Hematopoietic multipotent progenitor cell treated with erythropoietin and hydrocortisone succinate and interleukin-3 and kit ligand, for 4 days (in vitro differentiated cells): ENCODE data around the gene PER2.
"Not testable (repeated sequence)": the region's sequence is repeated elsewhere in the genome, so short reads cannot be mapped to it uniquely, and the experiment has no call there.

Experiments used
- DNase-seq: peaks from one replicate; pipeline ENCODE4 v3.0.0-alpha.2; 2015

The PER2 gene

GRCh38 chr2:238287737-238288649 is at the start of gene PER2:
TSS of gene PER2 (minus strand) at chr2:238288610. CDS start at chr2:238277936, 10,674 bp downstream.
- peak; percentile 76 for DNase-seq

DNA sequence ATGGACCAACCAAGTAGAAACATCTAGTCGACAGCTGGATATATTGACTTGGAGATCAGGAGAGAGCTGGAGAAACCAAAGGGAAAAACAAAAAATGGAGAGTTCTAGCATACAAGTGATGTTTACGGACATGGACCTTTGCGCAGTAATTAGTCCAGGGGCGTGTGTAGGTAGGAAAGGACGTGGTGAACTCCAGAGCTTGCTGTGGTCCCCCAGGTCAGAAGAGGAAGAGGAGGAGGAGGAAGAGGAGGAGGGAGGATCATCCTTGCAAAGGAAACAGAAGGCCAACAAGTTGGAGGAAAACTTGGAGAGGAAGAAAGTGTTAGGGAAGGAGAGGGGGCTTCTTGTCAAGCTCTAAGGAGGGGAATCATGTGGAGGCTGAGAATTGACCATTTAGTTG is 49.4 kb upstream of the PER2 start:
- DNase-seq = no peak

- no peak for DNase-seq
These were observed 48.5 kb upstream of the PER2 start for GRCh38 chr2:238336793-238337444.

DNA sequence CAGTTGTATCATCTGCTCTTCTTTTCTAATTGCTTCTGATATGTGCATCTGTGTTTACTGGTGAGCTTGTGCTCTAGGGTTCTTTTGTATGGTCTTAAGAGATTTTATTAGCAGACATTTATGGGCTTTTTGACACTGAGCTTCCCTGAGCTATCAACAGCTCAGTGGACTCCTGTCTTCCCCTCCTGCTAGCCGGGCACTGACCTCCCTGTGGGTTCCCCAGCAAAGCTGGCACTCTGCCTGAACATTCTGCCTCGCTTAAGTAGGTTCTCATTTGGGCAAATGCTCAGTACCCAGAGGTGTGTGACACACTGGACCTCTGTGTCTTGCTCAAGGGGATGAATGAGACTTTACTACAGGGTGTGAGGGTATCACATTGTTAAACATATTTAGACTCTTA is 47.7 kb upstream of the PER2 start:
- DNase-seq = no peak

- not testable (repeated sequence) for DNase-seq
These were observed 47.2 kb upstream of the PER2 start for GRCh38 chr2:238335591-238335990.

GRCh38 chr2:238334885-238335284 is 46.5 kb upstream of the PER2 start:
- no peak for DNase-seq

DNA sequence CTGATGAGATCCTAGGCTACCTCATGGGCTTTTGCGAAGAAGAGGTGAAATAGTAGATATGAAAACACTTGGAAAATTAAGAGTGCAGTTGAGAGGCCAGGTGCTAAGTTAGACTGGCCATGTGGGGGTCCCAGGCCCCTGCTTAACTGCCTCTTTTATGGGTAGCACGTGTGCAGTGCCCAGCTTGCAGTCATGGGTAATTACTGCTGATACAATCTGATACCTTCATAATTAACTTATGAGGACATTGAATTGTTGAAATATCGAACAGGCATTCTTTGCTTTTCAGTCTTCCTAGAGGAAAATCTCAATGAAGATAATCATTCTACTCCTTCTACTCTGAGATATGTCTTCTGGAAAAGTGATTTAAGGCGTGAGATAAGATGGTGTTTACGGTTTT is 43.5 kb upstream of the PER2 start:
- DNase-seq = no peak

DNA sequence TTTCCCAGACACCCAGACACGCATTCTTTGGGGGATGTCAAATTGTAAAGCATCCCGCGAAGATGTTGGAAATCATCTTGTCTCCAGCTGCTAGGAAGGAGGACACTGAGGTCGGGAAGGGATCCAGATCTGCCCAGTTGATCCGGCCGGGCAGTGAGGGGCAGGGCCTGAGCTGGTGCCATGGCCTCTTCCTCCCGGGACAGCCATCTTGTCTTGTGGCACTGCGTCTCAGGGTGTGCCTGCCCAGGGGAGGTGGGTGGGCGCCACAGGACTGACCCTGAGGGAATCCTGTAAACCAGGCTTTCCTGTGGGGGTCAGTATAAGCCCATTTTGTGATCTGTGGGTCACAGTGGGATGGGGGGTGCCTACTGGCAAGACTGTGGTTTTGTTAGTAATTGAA is 42.0 kb upstream of the PER2 start:
- DNase-seq = no peak

- DNase-seq = no peak
These were observed 39.3 kb upstream of the PER2 start for GRCh38 chr2:238327751-238328150.

GRCh38 chr2:238326801-238327365 is 38.5 kb upstream of the PER2 start:
- no peak for DNase-seq

GRCh38 chr2:238325694-238326093 is 37.3 kb upstream of the PER2 start:
- DNase-seq = no peak

DNA sequence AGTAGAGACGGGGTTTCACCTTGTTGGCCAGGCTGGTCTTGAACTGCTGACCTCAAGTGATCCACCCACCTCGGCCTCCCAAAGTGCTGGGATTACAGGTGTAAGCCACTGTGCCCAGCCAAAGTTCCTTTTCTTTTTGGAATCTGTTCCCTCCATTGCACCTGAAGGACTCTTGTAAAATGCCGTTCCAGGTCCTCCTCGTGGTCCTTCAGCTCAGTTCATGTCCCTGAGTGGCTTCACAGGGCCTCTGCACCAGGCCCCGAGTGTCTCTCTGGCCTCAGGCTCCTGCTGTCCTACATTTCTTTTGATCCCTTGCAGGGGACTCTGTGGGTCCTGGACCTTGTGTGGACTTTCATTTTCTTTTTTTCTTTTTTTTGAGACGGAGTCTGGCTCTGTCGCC is 35.8 kb upstream of the PER2 start:
- DNase-seq = not testable (repeated sequence)

DNA sequence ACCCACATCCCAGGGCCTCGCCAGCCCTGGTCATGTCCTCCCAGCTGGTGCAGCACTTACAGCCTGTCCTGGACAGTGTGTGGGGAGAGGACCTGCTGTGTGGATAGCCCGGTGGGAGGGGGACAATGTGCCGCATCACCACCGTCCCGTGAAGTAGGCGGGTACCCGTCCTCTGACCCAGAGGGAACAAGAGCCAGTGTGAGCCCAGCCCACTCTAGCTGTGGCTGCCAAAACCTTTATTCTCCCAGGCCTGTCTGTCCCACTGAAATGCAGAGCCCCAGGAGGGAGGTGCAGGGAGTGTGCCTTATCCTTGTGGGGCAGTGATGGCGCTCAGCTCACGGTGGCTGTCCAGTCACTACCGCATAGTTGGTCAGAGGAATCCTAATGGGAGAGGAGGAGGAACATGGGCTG is 33.6 kb upstream of the PER2 start:
- no peak for DNase-seq

DNA sequence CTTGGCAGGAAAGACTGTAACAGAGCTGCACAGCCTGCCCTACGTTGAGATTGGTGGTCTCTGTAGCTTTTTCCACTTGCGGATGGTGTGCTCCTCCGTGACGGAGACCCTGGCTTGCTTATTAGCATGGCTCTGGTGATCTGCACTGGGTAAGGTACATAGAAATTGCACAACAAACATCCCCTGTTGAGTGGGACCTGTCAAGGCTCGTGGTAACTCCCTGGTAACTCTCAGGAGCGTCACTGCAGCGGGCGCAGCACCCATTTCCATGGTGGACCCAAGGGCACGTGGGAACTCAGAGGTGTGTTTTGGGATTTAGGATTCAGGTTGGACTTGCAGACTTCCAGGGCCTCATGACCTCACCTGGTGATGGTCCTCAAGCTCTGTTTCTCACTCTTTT is 33.1 kb upstream of the PER2 start:
- no peak for DNase-seq

GRCh38 chr2:238320648-238321281 is 32.4 kb upstream of the PER2 start:
- DNase-seq = peak; percentile 27

- DNase-seq = peak; percentile 91
These were observed 31.8 kb upstream of the PER2 start, which contains the start of gene TRAF3IP1 for GRCh38 chr2:238320246-238320647. TSS of gene TRAF3IP1 (plus strand) at chr2:238320518. CDS start at chr2:238320663, 145 bp downstream.

DNA sequence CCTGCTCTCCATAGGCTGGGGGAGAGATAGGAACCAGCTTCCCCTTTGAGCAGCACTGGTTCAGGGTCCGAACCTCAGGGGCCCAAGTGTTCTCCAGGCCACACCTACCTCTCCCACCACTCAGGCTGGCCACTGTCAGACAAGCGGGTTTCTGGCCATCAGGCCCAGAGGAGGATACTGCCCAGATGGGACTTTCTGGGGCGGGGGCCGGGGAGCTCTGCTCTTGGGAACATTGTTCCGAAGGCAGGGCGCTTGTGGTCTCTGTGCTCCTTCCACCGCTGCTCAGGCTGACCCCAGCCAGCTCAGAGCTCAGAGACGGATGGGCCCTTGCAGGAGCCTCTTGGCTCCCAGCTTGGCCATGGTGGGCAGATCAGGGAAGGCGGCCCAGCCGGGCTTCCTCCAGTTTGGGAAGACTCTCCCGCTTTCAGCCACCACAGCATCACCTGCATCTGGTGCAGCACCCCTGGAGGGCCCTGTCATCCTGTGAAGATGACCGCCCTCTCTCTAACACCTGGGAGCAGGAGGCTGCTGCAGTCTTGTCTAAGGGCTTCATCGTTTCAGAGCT is 26.7 kb upstream of the PER2 start:
- no peak for DNase-seq

DNA sequence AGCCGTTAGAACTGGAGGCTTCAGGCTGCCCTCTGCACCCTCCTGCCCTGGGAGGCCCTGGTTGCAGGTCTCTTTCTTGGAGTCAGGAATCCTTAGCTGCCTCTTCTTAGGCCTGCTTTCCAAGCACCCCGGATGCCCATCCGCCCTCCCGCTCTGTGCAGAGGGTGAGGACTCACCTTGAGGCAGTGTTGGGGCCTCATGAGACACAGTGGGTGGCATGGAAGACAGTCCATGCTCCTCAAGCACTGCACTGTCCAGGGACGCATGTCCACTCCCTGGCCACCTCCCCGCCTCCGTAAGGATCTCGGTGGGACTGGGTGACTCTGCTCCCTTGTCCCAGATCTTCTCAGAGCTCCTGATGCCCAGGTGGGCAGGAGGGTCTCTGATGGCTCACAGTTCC is 26.2 kb upstream of the PER2 start:
- DNase-seq = no peak

DNA sequence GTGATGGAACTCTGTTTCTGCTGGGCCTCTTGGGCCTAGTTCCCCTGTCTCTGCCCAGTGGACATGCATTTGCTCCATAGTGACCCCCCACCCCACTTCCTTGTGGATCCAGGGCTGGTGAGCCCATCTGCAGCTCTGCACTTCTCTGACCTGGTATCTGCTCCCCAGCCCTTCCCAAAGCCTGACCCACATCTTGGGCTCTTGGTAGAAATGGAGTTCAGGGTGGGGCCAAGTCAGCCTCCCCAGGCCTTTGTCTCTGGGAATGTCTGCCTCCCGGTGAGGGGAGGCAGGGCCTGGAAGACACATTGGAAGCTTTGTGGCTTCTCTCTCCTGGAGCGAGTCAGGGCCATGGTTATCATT is 25.6 kb upstream of the PER2 start:
- no peak for DNase-seq

- DNase-seq = no peak
These were observed 25.0 kb upstream of the PER2 start for GRCh38 chr2:238313289-238313990.

DNA sequence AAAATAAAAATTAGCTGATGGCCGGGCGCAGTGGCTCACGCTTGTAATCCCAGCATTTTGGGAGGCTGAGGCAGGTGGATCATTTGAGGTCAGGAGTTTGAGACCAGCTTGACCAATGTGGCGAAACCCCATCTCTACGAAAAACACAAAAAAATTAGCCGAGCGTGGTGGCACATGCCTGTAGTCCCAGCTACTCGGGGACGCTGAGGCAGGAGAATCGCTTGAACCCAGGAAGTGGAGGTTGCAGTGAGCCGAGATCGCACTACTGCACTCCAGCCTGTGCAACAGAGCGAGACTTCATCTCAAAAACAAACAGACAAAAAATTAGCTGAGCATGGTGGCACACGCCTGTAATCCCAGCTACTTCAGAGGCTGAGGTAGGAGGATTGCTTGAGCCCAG is 22.3 kb upstream of the PER2 start:
- not testable (repeated sequence) for DNase-seq

DNA sequence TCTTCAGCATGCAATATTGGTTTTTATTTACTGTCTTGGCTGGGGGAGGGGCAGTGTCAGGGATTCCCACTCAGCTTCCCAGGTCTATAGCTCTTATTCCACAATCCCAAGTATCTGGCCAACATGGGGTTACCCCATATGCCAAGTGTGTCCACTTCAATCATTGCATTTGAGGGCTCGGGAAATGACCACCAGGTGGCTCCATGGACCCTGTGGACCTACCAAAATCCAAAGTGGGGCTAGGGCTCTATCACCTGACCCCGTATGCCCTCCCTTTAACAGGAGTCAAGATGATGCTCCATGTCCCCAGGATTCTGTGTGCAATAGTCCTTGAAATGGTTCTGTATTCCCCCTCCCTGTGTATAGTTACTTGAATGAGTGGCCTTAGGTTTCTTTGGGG is 19.8 kb upstream of the PER2 start:
- no peak for DNase-seq

- DNase-seq = no peak
These were observed 18.2 kb upstream of the PER2 start for GRCh38 chr2:238306672-238306998.
